ENCODE data around the gene ITGAE.

The ITGAE gene

DNA sequence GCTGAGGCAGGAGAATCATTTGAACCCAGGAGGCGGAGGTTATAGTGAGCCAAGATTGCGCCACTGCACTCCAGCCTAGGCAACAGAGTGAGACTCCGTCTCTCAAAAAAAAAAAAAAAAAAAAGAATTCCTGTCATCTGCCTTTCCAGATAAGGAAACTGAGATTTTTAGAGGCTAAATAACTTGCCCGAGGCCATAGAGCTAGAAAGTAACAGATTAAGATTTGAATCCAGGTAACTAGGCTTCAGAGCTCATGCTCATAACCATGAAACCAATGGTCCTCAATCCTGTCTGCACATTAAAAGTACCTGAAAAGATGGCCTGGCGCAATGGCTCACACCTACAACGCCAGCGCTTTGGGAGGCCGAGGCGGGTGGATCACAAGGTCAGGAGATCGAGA, 35.6 kb upstream of the ITGAE start:
- no peak for ATAC-seq
- TF ChIP-seq TCF4 (CRISPR knock-in tag; IDR thresholded peaks at IDR 0.05; ENCODE audit: borderline replicate concordance) (no peak), ISL1 (CRISPR knock-in tag; IDR thresholded peaks at IDR 0.05) (no peak)

DNA sequence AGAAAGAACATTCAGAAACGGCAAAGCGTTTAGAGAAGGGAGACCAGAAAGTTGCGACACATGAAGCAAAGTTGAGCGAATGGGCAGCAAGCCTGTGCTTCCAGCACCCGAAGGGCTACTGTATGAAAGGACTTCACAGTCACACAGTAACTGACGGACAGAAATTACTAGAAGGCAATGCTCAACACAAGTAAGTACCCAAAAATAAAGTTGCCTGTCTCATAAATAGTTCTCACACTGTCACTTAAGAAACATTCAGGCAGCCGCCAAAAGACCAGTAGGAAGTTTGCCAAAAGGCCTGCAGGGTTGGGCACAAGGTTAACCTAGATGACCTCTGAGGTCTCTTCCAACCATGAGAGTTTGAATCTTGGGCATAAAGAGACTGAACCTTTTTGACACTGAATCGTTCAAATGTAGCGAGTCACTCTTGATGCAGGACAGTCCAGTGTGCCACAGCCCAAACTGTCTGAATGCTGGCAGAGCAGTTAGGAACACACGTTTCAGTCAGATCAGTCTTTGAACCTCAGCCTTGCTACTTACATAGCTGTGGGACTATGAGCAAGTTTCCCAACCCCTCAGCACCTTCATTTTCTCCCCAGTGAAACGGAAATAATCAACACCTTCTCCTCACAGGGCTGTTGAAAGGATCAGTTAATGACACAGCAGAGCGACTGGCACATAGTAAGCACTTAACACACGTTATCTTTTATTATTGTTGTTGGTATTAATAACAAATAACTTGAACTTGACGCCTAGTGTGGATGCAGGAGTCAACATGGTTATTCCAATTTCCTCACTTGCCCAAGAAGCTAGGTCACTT, 34.6 kb upstream of the ITGAE start:
- no peak for ATAC-seq
- TF ChIP-seq ZFP3 (CRISPR knock-in tag; IDR thresholded peaks at IDR 0.05) (no peak), ZFP30 (CRISPR knock-in tag; IDR thresholded peaks at IDR 0.05) (no peak), ZNF565 (CRISPR knock-in tag; conservative IDR thresholded peaks at IDR 0.05; ENCODE audit: low read depth) (no peak), RARB (CRISPR knock-in tag; IDR thresholded peaks at IDR 0.05) (no peak), SNAI2 (CRISPR knock-in tag; IDR thresholded peaks at IDR 0.05) (no peak), ESRRG (CRISPR knock-in tag; IDR thresholded peaks at IDR 0.05) (no peak), OSR1 (CRISPR knock-in tag; IDR thresholded peaks at IDR 0.05) (no peak), ISL1 (CRISPR knock-in tag; IDR thresholded peaks at IDR 0.05) (no peak), ARNTL (CRISPR knock-in tag; IDR thresholded peaks at IDR 0.05; ENCODE audit: borderline replicate concordance, low read depth) (no peak), ZC3H10 (CRISPR knock-in tag; IDR thresholded peaks at IDR 0.05) (no peak), CSDC2 (CRISPR knock-in tag; IDR thresholded peaks at IDR 0.05) (no peak), BACH2 (CRISPR knock-in tag; IDR thresholded peaks at IDR 0.05; ENCODE audit: borderline replicate concordance) (no peak), ZNF8 (CRISPR knock-in tag; IDR thresholded peaks at IDR 0.05) (no peak)
- TF ChIP-seq, protein P1, sequence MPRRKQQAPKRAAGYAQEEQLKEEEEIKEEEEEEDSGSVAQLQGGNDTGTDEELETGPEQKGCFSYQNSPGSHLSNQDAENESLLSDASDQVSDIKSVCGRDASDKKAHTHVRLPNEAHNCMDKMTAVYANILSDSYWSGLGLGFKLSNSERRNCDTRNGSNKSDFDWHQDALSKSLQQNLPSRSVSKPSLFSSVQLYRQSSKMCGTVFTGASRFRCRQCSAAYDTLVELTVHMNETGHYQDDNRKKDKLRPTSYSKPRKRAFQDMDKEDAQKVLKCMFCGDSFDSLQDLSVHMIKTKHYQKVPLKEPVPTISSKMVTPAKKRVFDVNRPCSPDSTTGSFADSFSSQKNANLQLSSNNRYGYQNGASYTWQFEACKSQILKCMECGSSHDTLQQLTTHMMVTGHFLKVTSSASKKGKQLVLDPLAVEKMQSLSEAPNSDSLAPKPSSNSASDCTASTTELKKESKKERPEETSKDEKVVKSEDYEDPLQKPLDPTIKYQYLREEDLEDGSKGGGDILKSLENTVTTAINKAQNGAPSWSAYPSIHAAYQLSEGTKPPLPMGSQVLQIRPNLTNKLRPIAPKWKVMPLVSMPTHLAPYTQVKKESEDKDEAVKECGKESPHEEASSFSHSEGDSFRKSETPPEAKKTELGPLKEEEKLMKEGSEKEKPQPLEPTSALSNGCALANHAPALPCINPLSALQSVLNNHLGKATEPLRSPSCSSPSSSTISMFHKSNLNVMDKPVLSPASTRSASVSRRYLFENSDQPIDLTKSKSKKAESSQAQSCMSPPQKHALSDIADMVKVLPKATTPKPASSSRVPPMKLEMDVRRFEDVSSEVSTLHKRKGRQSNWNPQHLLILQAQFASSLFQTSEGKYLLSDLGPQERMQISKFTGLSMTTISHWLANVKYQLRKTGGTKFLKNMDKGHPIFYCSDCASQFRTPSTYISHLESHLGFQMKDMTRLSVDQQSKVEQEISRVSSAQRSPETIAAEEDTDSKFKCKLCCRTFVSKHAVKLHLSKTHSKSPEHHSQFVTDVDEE (CRISPR knock-in tag; IDR thresholded peaks at IDR 0.05) = no peak
- TF ChIP-seq, protein P2, sequence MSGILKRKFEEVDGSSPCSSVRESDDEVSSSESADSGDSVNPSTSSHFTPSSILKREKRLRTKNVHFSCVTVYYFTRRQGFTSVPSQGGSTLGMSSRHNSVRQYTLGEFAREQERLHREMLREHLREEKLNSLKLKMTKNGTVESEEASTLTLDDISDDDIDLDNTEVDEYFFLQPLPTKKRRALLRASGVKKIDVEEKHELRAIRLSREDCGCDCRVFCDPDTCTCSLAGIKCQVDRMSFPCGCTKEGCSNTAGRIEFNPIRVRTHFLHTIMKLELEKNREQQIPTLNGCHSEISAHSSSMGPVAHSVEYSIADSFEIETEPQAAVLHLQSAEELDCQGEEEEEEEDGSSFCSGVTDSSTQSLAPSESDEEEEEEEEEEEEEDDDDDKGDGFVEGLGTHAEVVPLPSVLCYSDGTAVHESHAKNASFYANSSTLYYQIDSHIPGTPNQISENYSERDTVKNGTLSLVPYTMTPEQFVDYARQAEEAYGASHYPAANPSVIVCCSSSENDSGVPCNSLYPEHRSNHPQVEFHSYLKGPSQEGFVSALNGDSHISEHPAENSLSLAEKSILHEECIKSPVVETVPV (CRISPR knock-in tag; IDR thresholded peaks at IDR 0.05) = no peak
- TF ChIP-seq, protein P3, sequence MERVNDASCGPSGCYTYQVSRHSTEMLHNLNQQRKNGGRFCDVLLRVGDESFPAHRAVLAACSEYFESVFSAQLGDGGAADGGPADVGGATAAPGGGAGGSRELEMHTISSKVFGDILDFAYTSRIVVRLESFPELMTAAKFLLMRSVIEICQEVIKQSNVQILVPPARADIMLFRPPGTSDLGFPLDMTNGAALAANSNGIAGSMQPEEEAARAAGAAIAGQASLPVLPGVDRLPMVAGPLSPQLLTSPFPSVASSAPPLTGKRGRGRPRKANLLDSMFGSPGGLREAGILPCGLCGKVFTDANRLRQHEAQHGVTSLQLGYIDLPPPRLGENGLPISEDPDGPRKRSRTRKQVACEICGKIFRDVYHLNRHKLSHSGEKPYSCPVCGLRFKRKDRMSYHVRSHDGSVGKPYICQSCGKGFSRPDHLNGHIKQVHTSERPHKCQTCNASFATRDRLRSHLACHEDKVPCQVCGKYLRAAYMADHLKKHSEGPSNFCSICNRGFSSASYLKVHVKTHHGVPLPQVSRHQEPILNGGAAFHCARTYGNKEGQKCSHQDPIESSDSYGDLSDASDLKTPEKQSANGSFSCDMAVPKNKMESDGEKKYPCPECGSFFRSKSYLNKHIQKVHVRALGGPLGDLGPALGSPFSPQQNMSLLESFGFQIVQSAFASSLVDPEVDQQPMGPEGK (CRISPR knock-in tag; IDR thresholded peaks at IDR 0.05; ENCODE audit: borderline replicate concordance) = no peak
- TF ChIP-seq, protein P4, sequence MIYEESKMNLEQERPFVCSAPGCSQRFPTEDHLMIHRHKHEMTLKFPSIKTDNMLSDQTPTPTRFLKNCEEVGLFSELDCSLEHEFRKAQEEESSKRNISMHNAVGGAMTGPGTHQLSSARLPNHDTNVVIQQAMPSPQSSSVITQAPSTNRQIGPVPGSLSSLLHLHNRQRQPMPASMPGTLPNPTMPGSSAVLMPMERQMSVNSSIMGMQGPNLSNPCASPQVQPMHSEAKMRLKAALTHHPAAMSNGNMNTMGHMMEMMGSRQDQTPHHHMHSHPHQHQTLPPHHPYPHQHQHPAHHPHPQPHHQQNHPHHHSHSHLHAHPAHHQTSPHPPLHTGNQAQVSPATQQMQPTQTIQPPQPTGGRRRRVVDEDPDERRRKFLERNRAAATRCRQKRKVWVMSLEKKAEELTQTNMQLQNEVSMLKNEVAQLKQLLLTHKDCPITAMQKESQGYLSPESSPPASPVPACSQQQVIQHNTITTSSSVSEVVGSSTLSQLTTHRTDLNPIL (CRISPR knock-in tag; IDR thresholded peaks at IDR 0.05; ENCODE audit: low read depth) = no peak
- TF ChIP-seq, protein P5, sequence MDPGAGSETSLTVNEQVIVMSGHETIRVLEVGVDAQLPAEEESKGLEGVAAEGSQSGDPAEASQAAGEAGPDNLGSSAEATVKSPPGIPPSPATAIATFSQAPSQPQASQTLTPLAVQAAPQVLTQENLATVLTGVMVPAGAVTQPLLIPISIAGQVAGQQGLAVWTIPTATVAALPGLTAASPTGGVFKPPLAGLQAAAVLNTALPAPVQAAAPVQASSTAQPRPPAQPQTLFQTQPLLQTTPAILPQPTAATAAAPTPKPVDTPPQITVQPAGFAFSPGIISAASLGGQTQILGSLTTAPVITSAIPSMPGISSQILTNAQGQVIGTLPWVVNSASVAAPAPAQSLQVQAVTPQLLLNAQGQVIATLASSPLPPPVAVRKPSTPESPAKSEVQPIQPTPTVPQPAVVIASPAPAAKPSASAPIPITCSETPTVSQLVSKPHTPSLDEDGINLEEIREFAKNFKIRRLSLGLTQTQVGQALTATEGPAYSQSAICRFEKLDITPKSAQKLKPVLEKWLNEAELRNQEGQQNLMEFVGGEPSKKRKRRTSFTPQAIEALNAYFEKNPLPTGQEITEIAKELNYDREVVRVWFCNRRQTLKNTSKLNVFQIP (CRISPR knock-in tag; IDR thresholded peaks at IDR 0.05; ENCODE audit: borderline replicate concordance, low read depth) = no peak

DNA sequence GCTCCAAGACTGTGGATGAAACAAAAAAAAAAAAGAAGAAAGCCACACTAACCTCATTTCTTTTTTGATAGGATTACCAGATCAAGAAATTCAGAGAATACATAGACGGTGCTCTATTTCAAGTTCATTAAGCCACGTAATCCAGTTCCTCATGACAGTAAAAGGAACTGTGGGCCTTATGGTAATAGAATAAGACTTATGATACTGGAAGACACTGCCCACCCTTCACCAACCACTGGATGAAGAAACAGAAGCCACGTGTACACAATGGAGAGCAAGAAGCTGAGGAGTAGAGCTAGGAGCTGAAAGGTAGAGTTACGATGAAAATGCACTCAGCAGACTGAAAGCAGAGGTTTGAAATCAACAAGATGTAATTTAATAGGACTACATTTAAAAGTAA, 33.8 kb upstream of the ITGAE start:
- no peak for ATAC-seq

More for the DNA sequence above, 33.8 kb upstream of the ITGAE start:
- TF ChIP-seq ISL1 (CRISPR knock-in tag; IDR thresholded peaks at IDR 0.05) (no peak), PPARA (CRISPR knock-in tag; IDR thresholded peaks at IDR 0.05; ENCODE audit: borderline replicate concordance) (no peak), TCF4 (CRISPR knock-in tag; IDR thresholded peaks at IDR 0.05; ENCODE audit: borderline replicate concordance) (no peak), ARNTL (CRISPR knock-in tag; IDR thresholded peaks at IDR 0.05; ENCODE audit: borderline replicate concordance, low read depth) (no peak), ZC3H10 (CRISPR knock-in tag; IDR thresholded peaks at IDR 0.05) (no peak), GLIS3 (CRISPR knock-in tag; IDR thresholded peaks at IDR 0.05) (no peak), ZNF565 (CRISPR knock-in tag; conservative IDR thresholded peaks at IDR 0.05; ENCODE audit: low read depth) (no peak)
- TF ChIP-seq, protein P5 (CRISPR knock-in tag; IDR thresholded peaks at IDR 0.05; ENCODE audit: borderline replicate concordance, low read depth) = no peak
